SK-N-SH treated with all-trans-retinoic acid at 6 μM for 48 hours (cell line): ENCODE data around the gene CAMSAP2.

Experiments used
- ATAC-seq: fragments of 200-7000 bp; cut with Tn5 transposase; 3 replicates; pipeline ENCODE4 v1.9.1; 2020; ENCODE audit warnings: mild to moderate bottlenecking, moderate library complexity
- ARNTL ChIP-seq: fragments of 450-650 bp; formaldehyde crosslinking; IDR thresholded peaks from 2 replicates; pipeline ENCODE4 v1.5.0; 2020; ENCODE audit warnings: low read depth, mild to moderate bottlenecking, moderate library complexity, borderline replicate concordance
- CREB5 ChIP-seq: fragments of 250-450 bp; sonication (Bioruptor Pico); IDR thresholded peaks from 2 replicates; pipeline ENCODE4 v1.5.1; 2020; ENCODE audit warnings: low read depth, mild to moderate bottlenecking, moderate library complexity
- CSDC2 ChIP-seq: fragments of 250-450 bp; sonication (Bioruptor Pico); IDR thresholded peaks from 2 replicates; pipeline ENCODE4 v1.5.0; 2020; ENCODE audit warnings: mild to moderate bottlenecking, moderate library complexity
- ESRRG ChIP-seq: fragments of 250-450 bp; sonication (Bioruptor Pico); IDR thresholded peaks from 2 replicates; pipeline ENCODE4 v1.6.1; 2021; ENCODE audit warnings: mild to moderate bottlenecking
- ISL1 ChIP-seq: fragments of 250-450 bp; sonication (Bioruptor Pico); IDR thresholded peaks from 2 replicates; pipeline ENCODE4 v2.1.2; 2022; ENCODE audit warnings: mild to moderate bottlenecking, moderate library complexity
- OSR1 ChIP-seq: fragments of 250-450 bp; sonication (Bioruptor Pico); IDR thresholded peaks from 2 replicates; pipeline ENCODE4 v1.8.0; 2022; ENCODE audit warnings: moderate library complexity, mild to moderate bottlenecking, inconsistent platforms
- POU6F1 ChIP-seq: fragments of 250-450 bp; sonication (Bioruptor Pico); IDR thresholded peaks from 2 replicates; pipeline ENCODE4 v1.8.0; 2021; ENCODE audit warnings: low read depth, mild to moderate bottlenecking, moderate library complexity, borderline replicate concordance
- PPARA ChIP-seq: fragments of 250-450 bp; sonication (Bioruptor Pico); IDR thresholded peaks from 2 replicates; pipeline ENCODE4 v1.5.0; 2020; ENCODE audit warnings: mild to moderate bottlenecking, borderline replicate concordance
- RARB ChIP-seq: fragments of 250-450 bp; sonication (Bioruptor Pico); IDR thresholded peaks from 2 replicates; pipeline ENCODE4 v1.8.0; 2021; ENCODE audit warnings: mild to moderate bottlenecking, moderate library complexity
- SNAI2 ChIP-seq: fragments of 250-450 bp; sonication (Bioruptor Pico); IDR thresholded peaks from 2 replicates; pipeline ENCODE4 v1.5.0; 2020; ENCODE audit warnings: mild to moderate bottlenecking, moderate library complexity
- TCF4 ChIP-seq: fragments of 250-450 bp; sonication (Bioruptor Pico); IDR thresholded peaks from 2 replicates; pipeline ENCODE4 v1.8.0; 2021; ENCODE audit warnings: mild to moderate bottlenecking, moderate library complexity, borderline replicate concordance
- ZC3H10 ChIP-seq: fragments of 250-450 bp; sonication (Bioruptor Pico); IDR thresholded peaks from 2 replicates; pipeline ENCODE4 v1.5.1; 2021; ENCODE audit warnings: mild to moderate bottlenecking, moderate library complexity
- ZFP3 ChIP-seq: fragments of 250-450 bp; sonication (Bioruptor Pico); IDR thresholded peaks from 2 replicates; pipeline ENCODE4 v1.5.0; 2020; ENCODE audit warnings: mild to moderate bottlenecking, moderate library complexity
- ZFP30 ChIP-seq: fragments of 450-650 bp; formaldehyde crosslinking; IDR thresholded peaks from 2 replicates; pipeline ENCODE4 v1.5.0; 2022; ENCODE audit warnings: mild to moderate bottlenecking, moderate library complexity
- ZNF565 ChIP-seq: fragments of 450-650 bp; formaldehyde crosslinking; conservative IDR thresholded peaks from 2 replicates; pipeline ENCODE4 v1.5.0; 2020; ENCODE audit warnings: low read depth, mild to moderate bottlenecking, moderate library complexity
- ZNF70 ChIP-seq: fragments of 450-650 bp; formaldehyde crosslinking; IDR thresholded peaks from 2 replicates; pipeline ENCODE4 v1.5.0; 2020; ENCODE audit warnings: mild to moderate bottlenecking, moderate library complexity
- ZNF8 ChIP-seq: fragments of 450-650 bp; formaldehyde crosslinking; IDR thresholded peaks from 2 replicates; pipeline ENCODE4 v1.5.0; 2020; ENCODE audit warnings: mild to moderate bottlenecking, moderate library complexity
- TF ChIP-seq, protein P1 (sequence below): fragments of 250-450 bp; sonication (Bioruptor Pico); IDR thresholded peaks from 2 replicates; pipeline ENCODE4 v1.5.1; 2021; ENCODE audit warnings: mild to moderate bottlenecking, moderate library complexity
- TF ChIP-seq, protein P2 (sequence below): fragments of 250-450 bp; sonication (Bioruptor Pico); IDR thresholded peaks from 2 replicates; pipeline ENCODE4 v1.8.0; 2020; ENCODE audit warnings: mild to moderate bottlenecking, moderate library complexity, borderline replicate concordance

Gene CAMSAP2

GRCh38 chr1:200883118-200883517 is 144.4 kb downstream of the CAMSAP2 start:
- TF ChIP-seq OSR1 (CRISPR knock-in tag) (no peak), ESRRG (CRISPR knock-in tag) (no peak), ISL1 (no peak), ZC3H10 (no peak), CSDC2 (CRISPR knock-in tag) (no peak), ZNF565 (CRISPR knock-in tag) (no peak), RARB (CRISPR knock-in tag) (no peak), ZFP30 (CRISPR knock-in tag) (no peak), SNAI2 (CRISPR knock-in tag) (no peak), POU6F1 (no peak), ZNF70 (no peak), ARNTL (CRISPR knock-in tag) (no peak), ZFP3 (CRISPR knock-in tag) (no peak)
- TF ChIP-seq, protein P1, sequence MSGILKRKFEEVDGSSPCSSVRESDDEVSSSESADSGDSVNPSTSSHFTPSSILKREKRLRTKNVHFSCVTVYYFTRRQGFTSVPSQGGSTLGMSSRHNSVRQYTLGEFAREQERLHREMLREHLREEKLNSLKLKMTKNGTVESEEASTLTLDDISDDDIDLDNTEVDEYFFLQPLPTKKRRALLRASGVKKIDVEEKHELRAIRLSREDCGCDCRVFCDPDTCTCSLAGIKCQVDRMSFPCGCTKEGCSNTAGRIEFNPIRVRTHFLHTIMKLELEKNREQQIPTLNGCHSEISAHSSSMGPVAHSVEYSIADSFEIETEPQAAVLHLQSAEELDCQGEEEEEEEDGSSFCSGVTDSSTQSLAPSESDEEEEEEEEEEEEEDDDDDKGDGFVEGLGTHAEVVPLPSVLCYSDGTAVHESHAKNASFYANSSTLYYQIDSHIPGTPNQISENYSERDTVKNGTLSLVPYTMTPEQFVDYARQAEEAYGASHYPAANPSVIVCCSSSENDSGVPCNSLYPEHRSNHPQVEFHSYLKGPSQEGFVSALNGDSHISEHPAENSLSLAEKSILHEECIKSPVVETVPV (CRISPR knock-in tag): no peak
- TF ChIP-seq, protein P2, sequence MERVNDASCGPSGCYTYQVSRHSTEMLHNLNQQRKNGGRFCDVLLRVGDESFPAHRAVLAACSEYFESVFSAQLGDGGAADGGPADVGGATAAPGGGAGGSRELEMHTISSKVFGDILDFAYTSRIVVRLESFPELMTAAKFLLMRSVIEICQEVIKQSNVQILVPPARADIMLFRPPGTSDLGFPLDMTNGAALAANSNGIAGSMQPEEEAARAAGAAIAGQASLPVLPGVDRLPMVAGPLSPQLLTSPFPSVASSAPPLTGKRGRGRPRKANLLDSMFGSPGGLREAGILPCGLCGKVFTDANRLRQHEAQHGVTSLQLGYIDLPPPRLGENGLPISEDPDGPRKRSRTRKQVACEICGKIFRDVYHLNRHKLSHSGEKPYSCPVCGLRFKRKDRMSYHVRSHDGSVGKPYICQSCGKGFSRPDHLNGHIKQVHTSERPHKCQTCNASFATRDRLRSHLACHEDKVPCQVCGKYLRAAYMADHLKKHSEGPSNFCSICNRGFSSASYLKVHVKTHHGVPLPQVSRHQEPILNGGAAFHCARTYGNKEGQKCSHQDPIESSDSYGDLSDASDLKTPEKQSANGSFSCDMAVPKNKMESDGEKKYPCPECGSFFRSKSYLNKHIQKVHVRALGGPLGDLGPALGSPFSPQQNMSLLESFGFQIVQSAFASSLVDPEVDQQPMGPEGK: no peak
- ATAC-seq: no peak

- TF ChIP-seq PPARA (CRISPR knock-in tag) (no peak), ZNF70 (no peak), ZFP30 (CRISPR knock-in tag) (no peak)
- no peak for ATAC-seq
Observed at GRCh38 chr1:200885623-200886402, 147.1 kb downstream of the CAMSAP2 start.

DNA sequence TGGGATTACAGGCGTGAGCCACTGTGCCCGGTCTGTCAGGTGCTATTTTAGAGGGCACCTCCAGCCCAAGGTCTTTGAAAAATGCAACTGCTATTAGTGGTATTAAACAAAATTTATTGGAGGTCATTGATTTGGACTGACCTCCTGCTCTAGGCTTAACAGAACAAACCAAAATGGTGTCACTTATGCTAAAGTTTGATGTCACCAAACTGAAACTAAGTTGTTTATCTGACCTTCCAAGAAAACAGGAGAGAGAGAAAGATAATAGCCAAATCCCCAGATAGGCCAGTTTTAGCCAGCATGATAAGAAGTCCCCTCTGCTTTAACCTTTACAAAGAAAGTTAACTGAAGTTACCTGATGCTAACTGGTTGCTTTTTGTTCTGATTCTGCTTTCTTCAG is 147.9 kb downstream of the CAMSAP2 start:
- ATAC-seq: no peak
- TF ChIP-seq ZNF8 (CRISPR knock-in tag): no peak
- no peak for TF ChIP-seq ZNF565 (CRISPR knock-in tag)
- TF ChIP-seq ESRRG (CRISPR knock-in tag): no peak
- TF ChIP-seq, protein P1 (CRISPR knock-in tag): no peak
- TF ChIP-seq PPARA (CRISPR knock-in tag): no peak
- no peak for TF ChIP-seq ISL1
- no peak for TF ChIP-seq ZFP3 (CRISPR knock-in tag)

- ATAC-seq: no peak
- no peak for TF ChIP-seq TCF4 (CRISPR knock-in tag)
- no peak for TF ChIP-seq CSDC2 (CRISPR knock-in tag)
- TF ChIP-seq CREB5 (CRISPR knock-in tag): no peak
Observed at GRCh38 chr1:200887036-200887435, 148.3 kb downstream of the CAMSAP2 start.
